ENCODE data around the gene OSBPL2. TPM values are rescaled to one million over a fixed set of nuclear protein-coding genes. Genes with fewer than 3 reads are reported as not detected.

Gene OSBPL2
- total and polyA plus RNA-seq, 9 of the 15 experiments (the other 6 are each of a cell fraction or from before 2014, with no cell fraction given): 2.5 to 25.6 (median 14.1) TPM

- TF ChIP-seq, protein P1, sequence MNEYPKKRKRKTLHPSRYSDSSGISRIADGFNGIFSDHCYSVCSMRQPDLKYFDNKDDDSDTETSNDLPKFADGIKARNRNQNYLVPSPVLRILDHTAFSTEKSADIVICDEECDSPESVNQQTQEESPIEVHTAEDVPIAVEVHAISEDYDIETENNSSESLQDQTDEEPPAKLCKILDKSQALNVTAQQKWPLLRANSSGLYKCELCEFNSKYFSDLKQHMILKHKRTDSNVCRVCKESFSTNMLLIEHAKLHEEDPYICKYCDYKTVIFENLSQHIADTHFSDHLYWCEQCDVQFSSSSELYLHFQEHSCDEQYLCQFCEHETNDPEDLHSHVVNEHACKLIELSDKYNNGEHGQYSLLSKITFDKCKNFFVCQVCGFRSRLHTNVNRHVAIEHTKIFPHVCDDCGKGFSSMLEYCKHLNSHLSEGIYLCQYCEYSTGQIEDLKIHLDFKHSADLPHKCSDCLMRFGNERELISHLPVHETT (CRISPR knock-in tag; conservative IDR thresholded peaks at IDR 0.05 in 1 of 2, IDR thresholded peaks at IDR 0.05 in 1 of 2): no peak
- no peak for TF ChIP-seq BCL6 (CRISPR knock-in tag; IDR thresholded peaks at IDR 0.05)
- TF ChIP-seq NR2C1 (IDR thresholded peaks at IDR 0.05): no peak
- TF ChIP-seq NR2C1 (tag; IDR thresholded peaks at IDR 0.05): no peak
- TF ChIP-seq U2AF1 (optimal IDR thresholded peaks at IDR 0.05; ENCODE audit: low read depth, low read length): no peak
- TF ChIP-seq ZNF740 (CRISPR knock-in tag; IDR thresholded peaks at IDR 0.05): no peak
- TF ChIP-seq ZNF740 (tag; IDR thresholded peaks at IDR 0.05): no peak
Observed at GRCh38 chr20:62272200-62272599, 33.9 kb downstream of the OSBPL2 start (continued).

DNA sequence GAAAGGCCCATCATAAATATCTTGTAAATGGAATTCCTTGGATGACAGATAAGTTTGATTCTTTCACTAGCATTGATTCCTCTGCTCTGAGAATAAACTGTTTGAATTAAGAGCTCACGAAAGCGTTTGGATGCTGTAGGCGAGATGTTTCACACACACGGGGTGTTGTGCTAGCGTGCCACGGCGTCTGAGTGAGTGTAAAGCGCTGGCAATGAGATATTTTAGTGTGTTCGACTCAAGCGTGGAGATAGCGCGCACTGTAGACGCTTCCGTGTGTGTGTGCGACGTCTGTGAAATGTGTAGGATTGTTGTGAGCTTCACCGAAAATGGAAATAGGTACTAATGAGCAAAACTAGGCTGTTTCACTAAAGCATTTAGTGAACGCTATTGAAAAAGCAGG is 35.1 kb downstream of the OSBPL2 start:
- peaks cover 19% of the 10 kb centered on the region for H4K20me1 ChIP-seq (replicated peaks; ENCODE audit: control insufficient read depth, insufficient read depth, low read length)
- H3K36me3 ChIP-seq (ENCODE audit: control insufficient read depth, insufficient read depth, low read length): peaks cover 21% of the 10 kb centered on the region; the same call in 2 of the 3 replicates
- TSS peak; percentile 47 for BruUV-seq (replicated peaks)
- H3K4me3 ChIP-seq: no peak overlapping the region
- no peaks in the 10 kb centered on the region for H3K27me3 ChIP-seq (ENCODE audit: control insufficient read depth in 2 of 2, insufficient read depth in 2 of 2, low read length in 2 of 2)
- H3K9me1 ChIP-seq (ENCODE audit: control insufficient read depth, insufficient read depth, low read length): no peaks in the 10 kb centered on the region
- no peak for DNase-seq (ENCODE audit: extremely low read depth in 1 of 4, low spot score in 3 of 4)
- intact Hi-C loops (cut with micrococcal nuclease): no loop called here
- CTCF ChIA-PET (ENCODE audit: low intra/inter-chr PET ratio): no interaction called here
- in situ Hi-C loops (cut with MboI): no loop called here
- H3K79me2 ChIP-seq (ENCODE audit: control insufficient read depth, insufficient read depth, low read length): no peaks in the 10 kb centered on the region
- FAIRE-seq: no peak
- H3K4me1 ChIP-seq (replicated peaks in 1 of 2; ENCODE audit: control insufficient read depth in 2 of 2, insufficient read depth in 2 of 2, low read length in 2 of 2): peaks cover 11 to 21% of the 10 kb centered on the region in 2 experiments; a peak in 4 of 5 replicates
- POLR2A ChIA-PET: interaction anchor here (0.7 to 2.1 kb wide), 5 partner anchors 8 to 28 kb away, joined by 3 to 6 read pairs (median 5); no protein-coding TSS in a partner anchor
- H2AFZ ChIP-seq (ENCODE audit: low read depth, low read length): no peak overlapping the region
- H3K27ac ChIP-seq (ENCODE audit: extremely low read depth, low read depth, low read length): no peak overlapping the region
- H3K9me3 ChIP-seq (replicated peaks; ENCODE audit: control insufficient read depth, insufficient read depth, low read depth, low read length): no peaks in the 10 kb centered on the region
- WGBS (ENCODE audit: insufficient coverage, low coverage, missing lambda C conversion rate): 91% methylated on average over 18 of the region's 18 CpGs
- H3K9ac ChIP-seq (ENCODE audit: insufficient read depth in 1 of 2, low read depth in 2 of 2, low read length in 2 of 2): no peak overlapping the region
- no peak for ATAC-seq
- TF ChIP-seq ZNF212 (CRISPR knock-in tag; IDR thresholded peaks at IDR 0.05) (no peak), GABPB1 (CRISPR knock-in tag; IDR thresholded peaks at IDR 0.05) (no peak), FIP1L1 (IDR thresholded peaks at IDR 0.05; ENCODE audit: low read depth, low read length, poor library complexity, severe bottlenecking) (no peak), ZNF445 (CRISPR knock-in tag; IDR thresholded peaks at IDR 0.05; ENCODE audit: low read depth) (no peak), NFXL1 (CRISPR knock-in tag; IDR thresholded peaks at IDR 0.05) (no peak), NR2C1 (IDR thresholded peaks at IDR 0.05) (no peak), NR2C1 (tag; IDR thresholded peaks at IDR 0.05) (no peak), CUX1 (CRISPR knock-in tag; IDR thresholded peaks at IDR 0.05) (no peak)
- H3K4me2 ChIP-seq (ENCODE audit: insufficient read depth, low read length): no peak overlapping the region

Data from K562 (cell line).